Progenitor cell of endocrine pancreas (in vitro differentiated cells): Measurements from ENCODE around the gene TAF1D. TPM values are rescaled to one million over a fixed set of nuclear protein-coding genes. Genes with fewer than 3 reads are reported as not detected.
A peak's percentile ranks its signal among the peaks of the same experiment; 100 is the strongest.

Source experiments
- DNase-seq: peaks from one replicate; pipeline ENCODE4 v3.0.0; 2021; ENCODE audit warnings: low spot score; ENCODE audit not compliant: unreplicated experiment
- H3K27ac Mint-ChIP-seq: 2 replicates; pipeline ENCODE4 v1.8.0; 2021; ENCODE audit warnings: mild to moderate bottlenecking, moderate library complexity, mixed read lengths
- H3K27me3 Mint-ChIP-seq: 2 replicates; pipeline ENCODE4 v1.8.0; 2021; ENCODE audit warnings: mixed read lengths
- H3K36me3 Mint-ChIP-seq: 2 replicates; pipeline ENCODE4 v1.8.0; 2022; ENCODE audit warnings: mixed read lengths; ENCODE audit not compliant: insufficient read depth
- H3K4me1 Mint-ChIP-seq: 2 replicates; pipeline ENCODE4 v1.8.0; 2021; ENCODE audit warnings: low read depth, mixed read lengths
- H3K4me3 Mint-ChIP-seq: 2 replicates; pipeline ENCODE4 v1.8.0; 2021; ENCODE audit warnings: low read depth, mild to moderate bottlenecking, moderate library complexity, mixed read lengths
- H3K9me3 Mint-ChIP-seq: 2 replicates; pipeline ENCODE4 v1.8.0; 2021; ENCODE audit warnings: low read depth, mixed read lengths
- long read RNA-seq: library from polyadenylated mRNA; unstranded; transcript quantifications from one replicate; pipeline ENCODE4 v2.0.0, GENCODE V29; 2020
- total RNA-seq: library from RNA; stranded (reverse); gene quantifications from 2 replicates; pipeline ENCODE4 v1.2.1, GENCODE V29; 2021
- TF ChIP-seq, protein P1 (sequence below): fragments of 200-600 bp; sonication (generic); IDR thresholded peaks from one replicate; pipeline ENCODE4 v1.5.0; 2021; ENCODE audit warnings: antibody characterized with exemption, mild to moderate bottlenecking; ENCODE audit not compliant: unreplicated experiment

The TAF1D gene, protein sequence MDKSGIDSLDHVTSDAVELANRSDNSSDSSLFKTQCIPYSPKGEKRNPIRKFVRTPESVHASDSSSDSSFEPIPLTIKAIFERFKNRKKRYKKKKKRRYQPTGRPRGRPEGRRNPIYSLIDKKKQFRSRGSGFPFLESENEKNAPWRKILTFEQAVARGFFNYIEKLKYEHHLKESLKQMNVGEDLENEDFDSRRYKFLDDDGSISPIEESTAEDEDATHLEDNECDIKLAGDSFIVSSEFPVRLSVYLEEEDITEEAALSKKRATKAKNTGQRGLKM
- 146 and 149 TPM in 2 replicates for total RNA-seq
- long read RNA-seq, partial matches to known transcripts: 17 of 45 reads
- long read RNA-seq, other reads (novel, unspliced or antisense): 22 of 45 reads

GRCh38 chr11:93741094-93741881, at the start of gene TAF1D, which contains the start of gene C11orf54:
Gene TAF1D (minus strand): TSS chr11:93741495. CDS start chr11:93739304, 2,191 bp downstream.
Gene C11orf54 (plus strand): TSS chr11:93741672. CDS start chr11:93747394, 5,722 bp downstream.
- peak within 1 kb of the TSS; percentile 100 for H3K27ac Mint-ChIP-seq
- H3K4me3 Mint-ChIP-seq: peak within 1 kb of the TSS; percentile 97
- peak; percentile 91 for DNase-seq
- H3K4me1 Mint-ChIP-seq: peaks cover 63% of the 10 kb centered on the region
- H3K9me3 Mint-ChIP-seq: no peaks in the 10 kb centered on the region
- no peaks in the 10 kb centered on the region for H3K27me3 Mint-ChIP-seq
- peaks cover 20% of the 10 kb centered on the region for H3K36me3 Mint-ChIP-seq
- TF ChIP-seq, protein P1, sequence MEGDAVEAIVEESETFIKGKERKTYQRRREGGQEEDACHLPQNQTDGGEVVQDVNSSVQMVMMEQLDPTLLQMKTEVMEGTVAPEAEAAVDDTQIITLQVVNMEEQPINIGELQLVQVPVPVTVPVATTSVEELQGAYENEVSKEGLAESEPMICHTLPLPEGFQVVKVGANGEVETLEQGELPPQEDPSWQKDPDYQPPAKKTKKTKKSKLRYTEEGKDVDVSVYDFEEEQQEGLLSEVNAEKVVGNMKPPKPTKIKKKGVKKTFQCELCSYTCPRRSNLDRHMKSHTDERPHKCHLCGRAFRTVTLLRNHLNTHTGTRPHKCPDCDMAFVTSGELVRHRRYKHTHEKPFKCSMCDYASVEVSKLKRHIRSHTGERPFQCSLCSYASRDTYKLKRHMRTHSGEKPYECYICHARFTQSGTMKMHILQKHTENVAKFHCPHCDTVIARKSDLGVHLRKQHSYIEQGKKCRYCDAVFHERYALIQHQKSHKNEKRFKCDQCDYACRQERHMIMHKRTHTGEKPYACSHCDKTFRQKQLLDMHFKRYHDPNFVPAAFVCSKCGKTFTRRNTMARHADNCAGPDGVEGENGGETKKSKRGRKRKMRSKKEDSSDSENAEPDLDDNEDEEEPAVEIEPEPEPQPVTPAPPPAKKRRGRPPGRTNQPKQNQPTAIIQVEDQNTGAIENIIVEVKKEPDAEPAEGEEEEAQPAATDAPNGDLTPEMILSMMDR: no peak

- H3K9me3 Mint-ChIP-seq: no peaks in the 10 kb centered on the region
- no peaks in the 10 kb centered on the region for H3K27me3 Mint-ChIP-seq
- peak overlapping the region; percentile 99 for H3K27ac Mint-ChIP-seq
- TF ChIP-seq, protein P1: no peak
- H3K4me3 Mint-ChIP-seq: peak overlapping the region; percentile 99
- peaks cover 5% of the 10 kb centered on the region for H3K36me3 Mint-ChIP-seq
- no peak for DNase-seq
- peaks cover 31% of the 10 kb centered on the region for H3K4me1 Mint-ChIP-seq
These were observed 43.7 kb upstream of the TAF1D start for GRCh38 chr11:93784935-93785360.

DNA sequence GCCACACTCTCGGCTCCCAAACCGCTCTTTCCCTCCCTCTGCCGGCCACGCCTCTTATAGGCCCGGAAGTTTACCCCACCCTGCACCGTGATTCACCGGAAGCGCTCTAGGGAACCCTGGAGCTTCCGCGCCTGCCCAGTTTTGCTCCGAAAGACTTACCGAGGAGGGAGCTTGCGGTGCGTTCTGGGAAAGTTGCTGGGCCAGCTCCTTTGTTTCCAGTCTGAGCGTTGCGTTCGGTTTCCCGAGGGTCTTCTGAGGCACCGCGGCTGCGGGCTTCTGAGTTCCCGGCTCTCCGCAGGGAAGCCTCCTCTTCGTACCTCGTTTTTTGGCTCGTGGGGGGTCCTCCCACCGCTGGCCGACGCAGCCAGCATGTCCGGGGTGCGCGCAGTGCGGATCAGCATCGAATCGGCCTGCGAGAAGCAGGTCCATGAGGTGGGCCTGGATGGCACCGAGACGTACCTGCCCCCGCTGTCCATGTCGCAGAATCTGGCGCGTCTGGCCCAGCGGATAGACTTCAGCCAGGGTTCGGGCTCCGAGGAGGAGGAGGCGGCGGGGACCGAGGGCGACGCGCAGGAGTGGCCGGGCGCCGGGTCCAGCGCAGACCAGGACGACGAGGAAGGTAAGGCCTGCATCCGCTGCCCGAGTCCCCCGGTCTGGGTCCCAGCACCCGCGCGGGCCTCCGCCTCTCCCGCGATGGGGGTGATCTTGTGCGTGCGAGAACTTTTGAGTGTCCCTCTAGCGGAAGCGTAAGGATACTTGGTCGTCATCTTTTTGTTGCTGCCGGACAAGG, 43.0 kb upstream of the TAF1D start, which contains the start of gene MED17:
Gene MED17 (plus strand): TSS at position 138 of the 790 bp plus-strand sequence. CDS start 232 bp downstream, at position 370.
- Mint-ChIP-seq H3K4me1 (peaks cover 31% of the 10 kb centered on the region), H3K4me3 (peak within 1 kb of the TSS; percentile 99), H3K9me3 (no peaks in the 10 kb centered on the region), H3K36me3 (peaks cover 7% of the 10 kb centered on the region), H3K27me3 (no peaks in the 10 kb centered on the region), H3K27ac (peak within 1 kb of the TSS; percentile 99)
- TF ChIP-seq, protein P1: peak; percentile 44
- DNase-seq: peak; percentile 74

- no peaks in the 10 kb centered on the region for H3K9me3 Mint-ChIP-seq
- H3K36me3 Mint-ChIP-seq: peaks cover 7% of the 10 kb centered on the region
- TF ChIP-seq, protein P1: no peak
- peak overlapping the region; percentile 99 for H3K27ac Mint-ChIP-seq
- no peak for DNase-seq
- H3K4me1 Mint-ChIP-seq: peaks cover 31% of the 10 kb centered on the region
- H3K4me3 Mint-ChIP-seq: peak overlapping the region; percentile 99
- no peaks in the 10 kb centered on the region for H3K27me3 Mint-ChIP-seq
These were observed 42.5 kb upstream of the TAF1D start for GRCh38 chr11:93783765-93784144.
